ENCODE data around the gene MLH1. TPM values are rescaled to one million over a fixed set of nuclear protein-coding genes. Genes with fewer than 3 reads are reported as not detected.

MLH1 gene
- total RNA-seq, 1 experiment from 2014 or later, result 28.5 TPM

DNA sequence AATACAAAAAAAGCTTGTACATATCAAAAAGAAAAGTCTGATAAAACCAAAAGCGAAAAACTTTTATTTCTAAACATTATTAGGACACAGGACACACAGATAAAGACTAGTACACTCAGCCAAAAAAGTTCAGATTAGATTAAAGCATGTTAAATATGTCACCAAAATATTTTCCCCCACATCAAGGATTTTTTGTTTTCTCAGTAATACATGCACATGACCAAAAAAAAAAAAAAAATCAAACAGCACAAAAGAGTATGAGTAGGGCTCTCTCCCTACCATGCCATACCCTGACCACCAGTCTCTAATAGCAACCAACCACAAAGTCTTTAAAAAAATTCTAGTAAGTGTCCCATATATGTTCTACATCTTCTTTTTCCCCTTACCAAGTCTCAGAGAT is 103.7 kb downstream of the MLH1 start:
- Histone ChIP-seq H3K36me3 (ENCODE audit: control insufficient read depth, insufficient read depth, low read length) (peaks cover 2% of the 10 kb centered on the region; the same call in 1 of the 2 replicates), H3K27ac (ENCODE audit: low read length) (no peak overlapping the region), H3K4me1 (ENCODE audit: control insufficient read depth, insufficient read depth, low read length) (no peaks in the 10 kb centered on the region), H3K4me3 (ENCODE audit: low read depth in 2 of 2, low read length in 2 of 2) (no peak overlapping the region), H3K9me3 (ENCODE audit: control insufficient read depth, insufficient read depth, low read depth, low read length) (no peaks in the 10 kb centered on the region), H3K27me3 (ENCODE audit: control insufficient read depth, insufficient read depth, low read length) (no peaks in the 10 kb centered on the region)
- CTCF ChIA-PET, result no interaction called here
- TF ChIP-seq POLR2AphosphoS5 (IDR thresholded peaks at IDR 0.05; ENCODE audit: low read depth, low read length) (no peak), SIN3A (IDR thresholded peaks at IDR 0.05; ENCODE audit: borderline replicate concordance, insufficient read depth, low read depth, low read length) (no peak), TCF7L2 (IDR thresholded peaks at IDR 0.05; ENCODE audit: low read depth, low read length) (no peak), REST (IDR thresholded peaks at IDR 0.05; ENCODE audit: insufficient read depth in 1 of 2, low read depth in 2 of 2, low read length in 1 of 2) (no peak)
- TF ChIP-seq, protein P1, sequence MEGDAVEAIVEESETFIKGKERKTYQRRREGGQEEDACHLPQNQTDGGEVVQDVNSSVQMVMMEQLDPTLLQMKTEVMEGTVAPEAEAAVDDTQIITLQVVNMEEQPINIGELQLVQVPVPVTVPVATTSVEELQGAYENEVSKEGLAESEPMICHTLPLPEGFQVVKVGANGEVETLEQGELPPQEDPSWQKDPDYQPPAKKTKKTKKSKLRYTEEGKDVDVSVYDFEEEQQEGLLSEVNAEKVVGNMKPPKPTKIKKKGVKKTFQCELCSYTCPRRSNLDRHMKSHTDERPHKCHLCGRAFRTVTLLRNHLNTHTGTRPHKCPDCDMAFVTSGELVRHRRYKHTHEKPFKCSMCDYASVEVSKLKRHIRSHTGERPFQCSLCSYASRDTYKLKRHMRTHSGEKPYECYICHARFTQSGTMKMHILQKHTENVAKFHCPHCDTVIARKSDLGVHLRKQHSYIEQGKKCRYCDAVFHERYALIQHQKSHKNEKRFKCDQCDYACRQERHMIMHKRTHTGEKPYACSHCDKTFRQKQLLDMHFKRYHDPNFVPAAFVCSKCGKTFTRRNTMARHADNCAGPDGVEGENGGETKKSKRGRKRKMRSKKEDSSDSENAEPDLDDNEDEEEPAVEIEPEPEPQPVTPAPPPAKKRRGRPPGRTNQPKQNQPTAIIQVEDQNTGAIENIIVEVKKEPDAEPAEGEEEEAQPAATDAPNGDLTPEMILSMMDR (IDR thresholded peaks at IDR 0.05), result no peak
- DNase-seq (ENCODE audit: low read depth, low spot score) (no peak), ATAC-seq (no peak)
- in situ Hi-C loops (cut with HindIII; ENCODE audit: low pct_unique_long_range_greater_than_20kb, low sequenced_read_pairs) (no loop called here), intact Hi-C loops (cut with micrococcal nuclease; ENCODE audit: unreplicated experiment) (no loop called here)
- POLR2A ChIA-PET, result no interaction called here
- BruUV-seq (replicated peaks), result no TSS peak

DNA sequence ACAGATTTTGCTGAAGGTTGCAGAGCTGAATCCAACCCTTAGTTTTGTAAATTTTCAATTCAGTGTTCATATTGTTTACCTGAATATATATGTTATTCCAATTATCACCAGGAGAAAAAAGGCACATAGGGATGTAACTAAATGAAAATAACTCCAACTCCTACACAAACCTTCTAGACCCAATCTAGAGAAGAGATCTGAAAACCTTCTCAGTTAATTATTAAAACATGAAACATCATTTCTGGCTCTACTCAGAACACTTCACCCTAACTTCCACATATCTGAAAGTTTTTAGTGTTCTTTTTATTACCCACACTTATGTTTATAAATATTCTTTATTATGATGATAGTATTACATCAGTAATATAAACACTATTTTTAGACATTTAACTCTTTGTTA is 104.5 kb downstream of the MLH1 start:
- Histone ChIP-seq H3K36me3 (ENCODE audit: control insufficient read depth, insufficient read depth, low read length) (peaks cover 2% of the 10 kb centered on the region; the same call in 1 of the 2 replicates), H3K4me3 (ENCODE audit: low read depth in 2 of 2, low read length in 2 of 2) (no peak overlapping the region), H3K27me3 (ENCODE audit: control insufficient read depth, insufficient read depth, low read length) (no peaks in the 10 kb centered on the region), H3K9me3 (ENCODE audit: control insufficient read depth, insufficient read depth, low read depth, low read length) (no peaks in the 10 kb centered on the region), H3K4me1 (ENCODE audit: control insufficient read depth, insufficient read depth, low read length) (no peaks in the 10 kb centered on the region), H3K27ac (ENCODE audit: low read length) (no peak overlapping the region)
- in situ Hi-C loops (cut with HindIII; ENCODE audit: low pct_unique_long_range_greater_than_20kb, low sequenced_read_pairs), result no loop called here
- no TSS peak for BruUV-seq (replicated peaks)
- TF ChIP-seq SIN3A (IDR thresholded peaks at IDR 0.05; ENCODE audit: borderline replicate concordance, insufficient read depth, low read depth, low read length) (no peak), POLR2AphosphoS5 (IDR thresholded peaks at IDR 0.05; ENCODE audit: low read depth, low read length) (no peak), REST (IDR thresholded peaks at IDR 0.05; ENCODE audit: insufficient read depth in 1 of 2, low read depth in 2 of 2, low read length in 1 of 2) (no peak), TCF7L2 (IDR thresholded peaks at IDR 0.05; ENCODE audit: low read depth, low read length) (no peak)
- TF ChIP-seq, protein P1 (IDR thresholded peaks at IDR 0.05), result no peak
- ATAC-seq (no peak), DNase-seq (ENCODE audit: low read depth, low spot score) (no peak)
- ChIA-PET CTCF (no interaction called here), POLR2A (no interaction called here)
- intact Hi-C loops (cut with micrococcal nuclease; ENCODE audit: unreplicated experiment), result no loop called here
